Activated T-helper 1 cell treated with Interleukin-2 at 50 U/mL for 16 hours (primary cell): ENCODE measurements around the gene VPS9D1.
"Not testable (repeated sequence)": the region's sequence is repeated elsewhere in the genome, so short reads cannot be mapped to it uniquely, and the experiment has no call there.

ENCODE experiments used
- DNase-seq: peaks from one replicate; pipeline ENCODE4 v3.0.0-alpha.2; 2020; ENCODE audit warnings: low read depth

The VPS9D1 gene

DNA sequence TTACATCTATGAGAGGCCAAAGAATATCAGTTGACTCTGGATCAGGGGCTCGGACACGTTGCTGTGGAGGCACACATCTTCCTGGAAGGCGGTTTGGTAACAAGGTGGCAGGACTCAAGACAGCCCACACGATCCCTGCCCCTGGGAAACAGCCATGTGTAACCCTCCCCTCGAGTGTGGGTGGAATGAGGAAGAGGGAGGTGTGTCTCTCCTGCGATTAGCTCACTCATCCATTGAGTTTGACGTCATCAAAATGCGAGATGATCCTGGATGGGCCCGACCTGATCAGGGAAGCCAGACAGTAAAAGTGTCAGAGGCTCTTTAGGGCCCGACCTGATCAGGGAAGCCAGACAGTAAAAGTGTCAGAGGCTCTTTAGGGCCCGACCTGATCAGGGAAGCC lies 56.5 kb downstream of the VPS9D1 start:
- DNase-seq = not testable (repeated sequence)

DNA sequence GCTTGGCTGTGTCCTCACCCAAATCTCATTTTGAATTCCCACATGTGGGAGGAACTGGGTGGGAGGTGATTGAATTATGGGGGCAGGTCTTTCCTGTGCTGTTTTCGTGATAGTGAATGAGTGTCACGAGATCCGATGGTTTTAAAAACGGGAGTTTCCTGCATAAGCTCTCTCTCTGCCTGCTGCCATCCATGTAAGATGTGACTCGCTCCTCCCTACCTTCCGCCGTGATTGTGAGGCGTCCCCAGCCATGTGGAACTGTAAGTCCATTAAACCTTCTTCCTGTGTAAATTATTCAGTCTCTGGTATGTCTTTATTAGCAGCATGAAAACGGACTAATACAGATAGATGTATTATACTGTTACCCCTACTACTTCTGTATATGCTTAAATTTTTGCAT lies 59.5 kb downstream of the VPS9D1 start:
- no peak for DNase-seq

DNA sequence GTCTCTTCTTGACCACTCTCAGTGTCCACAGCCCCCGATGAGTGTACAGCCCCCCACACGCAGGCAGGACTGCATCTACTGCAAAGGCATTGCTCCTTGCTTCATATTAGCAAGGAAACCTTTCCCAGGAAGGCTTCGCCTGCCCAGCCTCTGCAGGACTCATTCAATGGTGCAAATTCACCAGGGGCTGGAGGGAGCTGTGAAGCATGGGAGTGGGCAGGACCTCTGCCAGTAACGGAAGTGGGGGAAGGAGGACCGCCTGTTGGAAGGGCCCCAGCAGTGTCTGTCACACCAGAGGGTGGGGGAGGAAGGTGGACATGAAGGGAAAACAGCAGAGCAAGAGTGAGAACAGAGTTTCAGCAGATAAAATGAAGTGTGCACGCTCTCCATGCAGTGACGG lies 60.6 kb downstream of the VPS9D1 start:
- DNase-seq = no peak

DNA sequence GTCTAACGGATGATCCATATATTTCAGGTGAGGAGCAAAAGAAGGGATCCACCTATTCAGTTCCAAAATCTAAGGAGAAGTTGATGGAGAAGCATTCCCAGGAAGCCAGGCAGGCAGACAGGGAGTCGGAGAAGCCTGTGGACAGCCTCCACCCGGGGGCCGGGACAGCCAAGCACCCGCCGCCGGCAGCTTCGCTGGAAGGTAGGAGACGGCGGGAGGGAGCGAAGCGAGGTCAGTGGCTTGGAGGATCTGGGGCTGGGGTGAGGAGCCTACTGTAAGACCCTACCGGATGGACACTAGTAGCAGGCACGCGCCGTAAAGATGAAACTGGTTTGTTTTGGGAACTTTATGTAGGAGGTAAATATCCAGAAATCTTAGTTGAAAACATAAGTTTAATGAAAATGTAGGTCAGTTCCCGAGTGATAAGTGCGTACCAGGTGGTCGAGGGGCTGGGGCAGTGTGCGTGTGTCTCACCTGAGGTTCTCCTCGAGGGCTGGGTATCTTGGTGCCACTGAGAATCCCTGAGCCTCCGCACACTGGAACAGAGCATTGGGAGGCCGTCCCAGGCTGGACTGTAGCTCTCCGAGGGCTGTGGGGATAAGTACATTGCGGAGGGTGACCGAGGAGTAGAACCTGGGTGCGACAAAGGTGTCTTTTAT lies 62.3 kb downstream of the VPS9D1 start:
- DNase-seq = no peak

DNA sequence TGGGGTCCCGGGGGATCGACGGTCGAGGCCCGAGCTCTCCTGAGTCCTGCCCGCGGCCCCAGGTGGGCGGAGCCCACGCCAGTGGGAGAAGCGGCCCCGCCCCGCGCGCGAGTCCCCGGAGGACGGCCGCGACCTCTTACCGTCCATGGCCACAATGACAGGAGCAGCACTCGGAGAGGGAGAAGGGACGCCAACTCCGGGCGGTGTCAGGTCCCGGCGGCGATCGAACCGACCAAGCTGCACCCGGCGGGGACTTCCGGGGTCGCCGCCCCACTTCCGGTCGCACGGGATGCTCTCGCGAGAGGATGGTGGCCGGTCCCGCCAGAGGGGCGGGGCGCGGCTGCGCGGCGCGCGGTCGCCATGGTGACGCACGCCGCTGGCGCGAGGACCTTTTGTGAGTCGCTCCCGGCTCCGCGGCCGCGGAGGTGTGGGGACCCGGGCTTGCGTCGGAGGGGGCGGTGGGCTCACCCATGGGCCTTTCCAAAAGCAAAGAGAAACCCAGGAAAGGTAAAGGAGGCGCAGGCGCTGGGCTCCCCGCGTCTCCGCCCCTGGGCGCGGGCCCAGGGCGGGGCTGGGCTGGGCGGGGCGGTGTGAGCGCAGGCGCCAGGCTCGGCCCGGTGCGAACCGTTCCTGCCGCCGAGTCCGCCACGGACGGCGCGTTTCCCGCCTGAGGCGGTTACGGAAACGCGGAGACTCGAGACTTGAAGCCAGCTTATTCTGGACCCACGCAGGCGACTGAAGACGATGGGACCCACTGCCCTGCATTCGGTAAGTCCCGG lies 63.1 kb downstream of the VPS9D1 start, which contains the start of the genes CHMP1A and SPATA33:
Gene CHMP1A, minus strand, starts transcription at position 267 of the 779 bp plus-strand sequence. Its CDS starts 120 bp downstream, at position 147.
Gene SPATA33, plus strand, starts transcription at position 395 of the 779 bp plus-strand sequence. Its CDS starts 76 bp downstream, at position 471.
- peak; percentile 91 for DNase-seq
